Kidney epithelial cell (primary cell): ENCODE data around the gene TPMT. TPM values are rescaled to one million over a fixed set of nuclear protein-coding genes. Genes with fewer than 3 reads are reported as not detected.
"Not testable (repeated sequence)": the region's sequence is repeated elsewhere in the genome, so short reads cannot be mapped to it uniquely, and the experiment has no call there.

Source experiments
- DNase-seq: peaks from one replicate; pipeline ENCODE4 v3.0.0-alpha.2; 2010; ENCODE audit warnings: low read depth
- H3K27me3 ChIP-seq: 2 replicates; pipeline ENCODE4 v1.6.0; 2011; ENCODE audit warnings: low read length; ENCODE audit not compliant: control insufficient read depth, insufficient read depth
- H3K36me3 ChIP-seq: 2 replicates; pipeline ENCODE4 v1.5.1; 2011; ENCODE audit warnings: low read length; ENCODE audit not compliant: control insufficient read depth, insufficient read depth
- H3K4me3 ChIP-seq: 2 replicates; pipeline ENCODE4 v1.5.1; 2011; ENCODE audit warnings: low read depth, mild to moderate bottlenecking, control low read depth, low read length
- total RNA-seq: library from RNA; depleted of rRNA; stranded (reverse); fragments of >200 nt; gene quantifications from 2 replicates; pipeline ENCODE4 v1.2.3, GENCODE V29; 2015
- TF ChIP-seq, protein P1 (sequence below): IDR thresholded peaks from 2 replicates; pipeline ENCODE4 v1.5.1; 2011; ENCODE audit warnings: mild to moderate bottlenecking, moderate library complexity, low read length, control low read depth, inconsistent platforms; ENCODE audit not compliant: insufficient read depth, poor library complexity, severe bottlenecking

TPMT gene
- total RNA-seq, 1 donor from 2014 or later, result 14.9 TPM

DNA sequence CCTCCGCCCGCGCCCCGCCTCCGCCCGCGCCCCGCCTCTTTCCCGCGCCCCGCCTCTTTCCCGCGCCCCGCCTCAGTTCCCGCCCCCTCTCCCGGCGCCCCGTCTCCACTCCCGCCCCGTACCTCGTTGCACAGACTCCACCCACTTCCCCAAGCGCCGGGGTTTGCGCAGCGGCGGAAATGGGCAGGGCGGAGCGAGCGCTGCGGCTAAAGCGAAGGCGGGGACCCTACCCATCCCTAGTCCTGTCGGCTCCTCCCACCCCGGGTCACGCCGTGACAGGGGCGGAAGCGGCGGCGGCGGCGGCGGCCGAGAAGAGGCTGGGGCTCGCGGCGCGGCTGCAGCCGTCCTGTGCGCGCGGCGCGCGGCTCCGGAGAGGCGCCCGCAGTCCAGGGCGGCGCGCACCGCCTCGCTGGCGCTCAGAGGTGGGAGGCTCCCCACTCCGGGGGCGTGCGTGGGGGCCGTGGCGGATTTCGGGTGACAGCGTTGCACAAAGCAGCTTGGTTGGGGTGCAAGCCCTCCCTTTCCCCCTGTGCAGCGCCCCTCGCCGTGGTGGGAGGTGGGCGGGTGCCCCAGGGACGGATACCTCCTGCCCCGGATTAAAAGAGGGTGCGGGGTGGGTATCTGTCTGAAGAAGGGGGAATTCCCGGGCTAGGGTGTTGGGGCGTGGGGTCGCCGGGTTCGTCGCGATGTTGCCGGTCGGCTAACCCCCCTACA, 430 bp upstream of the TPMT start, which contains the start of gene KDM1B:
TSS of gene KDM1B (plus strand) at position 273 of the 714 bp plus-strand sequence. CDS start 4,474 bp downstream, outside the sequence.
- TF ChIP-seq, protein P1, sequence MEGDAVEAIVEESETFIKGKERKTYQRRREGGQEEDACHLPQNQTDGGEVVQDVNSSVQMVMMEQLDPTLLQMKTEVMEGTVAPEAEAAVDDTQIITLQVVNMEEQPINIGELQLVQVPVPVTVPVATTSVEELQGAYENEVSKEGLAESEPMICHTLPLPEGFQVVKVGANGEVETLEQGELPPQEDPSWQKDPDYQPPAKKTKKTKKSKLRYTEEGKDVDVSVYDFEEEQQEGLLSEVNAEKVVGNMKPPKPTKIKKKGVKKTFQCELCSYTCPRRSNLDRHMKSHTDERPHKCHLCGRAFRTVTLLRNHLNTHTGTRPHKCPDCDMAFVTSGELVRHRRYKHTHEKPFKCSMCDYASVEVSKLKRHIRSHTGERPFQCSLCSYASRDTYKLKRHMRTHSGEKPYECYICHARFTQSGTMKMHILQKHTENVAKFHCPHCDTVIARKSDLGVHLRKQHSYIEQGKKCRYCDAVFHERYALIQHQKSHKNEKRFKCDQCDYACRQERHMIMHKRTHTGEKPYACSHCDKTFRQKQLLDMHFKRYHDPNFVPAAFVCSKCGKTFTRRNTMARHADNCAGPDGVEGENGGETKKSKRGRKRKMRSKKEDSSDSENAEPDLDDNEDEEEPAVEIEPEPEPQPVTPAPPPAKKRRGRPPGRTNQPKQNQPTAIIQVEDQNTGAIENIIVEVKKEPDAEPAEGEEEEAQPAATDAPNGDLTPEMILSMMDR, result no peak
- DNase-seq, result peak; percentile 77

DNA sequence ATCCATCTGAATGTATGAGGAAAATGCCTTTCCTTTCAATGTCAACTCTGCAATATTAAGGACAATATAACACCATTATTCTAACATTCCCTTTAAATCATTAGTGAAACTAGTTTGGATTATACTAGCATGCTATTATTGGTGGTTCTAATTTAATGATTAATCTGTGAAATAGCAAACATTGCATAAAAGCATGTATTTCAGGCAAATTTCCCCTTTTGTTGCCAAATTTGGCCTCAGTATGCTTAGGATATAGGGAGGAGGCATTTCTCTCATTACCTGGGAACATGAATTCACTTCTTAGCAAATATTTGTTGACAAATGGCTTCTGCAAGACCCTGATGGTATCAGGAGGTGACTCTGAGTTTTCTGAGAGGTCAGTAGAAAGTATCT, 1.6 kb downstream of the TPMT start:
- Histone ChIP-seq H3K36me3 (no peaks in the 10 kb centered on the region), H3K27me3 (no peaks in the 10 kb centered on the region), H3K4me3 (no peak overlapping the region)
- TF ChIP-seq, protein P1, result no peak
- DNase-seq, result no peak

More for the DNA sequence above, 430 bp upstream of the TPMT start, which contains the start of gene KDM1B:
- Histone ChIP-seq H3K4me3 (peak within 1 kb of the TSS; percentile 86), H3K36me3 (no peaks in the 10 kb centered on the region), H3K27me3 (no peaks in the 10 kb centered on the region)

DNA sequence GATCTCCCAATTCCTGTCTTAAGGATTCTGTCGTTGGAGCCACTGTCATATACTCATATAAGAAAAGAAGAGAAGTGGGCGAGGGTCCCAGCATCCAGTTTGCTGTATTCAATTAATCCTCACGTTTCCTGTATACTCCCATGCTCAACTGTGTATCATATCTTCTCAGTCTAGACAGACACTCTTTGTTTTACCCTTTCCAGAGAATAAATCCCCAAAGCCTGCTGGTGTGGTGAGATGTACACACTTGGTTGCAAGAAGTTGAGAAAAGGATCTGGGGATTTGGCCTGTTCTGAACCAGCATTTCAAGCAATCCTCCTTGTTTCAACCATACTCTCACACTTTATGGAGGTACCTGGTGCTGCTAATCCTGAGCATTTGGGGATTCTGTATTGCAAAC, 3.1 kb downstream of the TPMT start:
- no peaks in the 10 kb centered on the region for H3K36me3 ChIP-seq
- H3K4me3 ChIP-seq, result no peak overlapping the region
- TF ChIP-seq, protein P1, result no peak
- DNase-seq, result no peak
- H3K27me3 ChIP-seq, result no peaks in the 10 kb centered on the region

DNA sequence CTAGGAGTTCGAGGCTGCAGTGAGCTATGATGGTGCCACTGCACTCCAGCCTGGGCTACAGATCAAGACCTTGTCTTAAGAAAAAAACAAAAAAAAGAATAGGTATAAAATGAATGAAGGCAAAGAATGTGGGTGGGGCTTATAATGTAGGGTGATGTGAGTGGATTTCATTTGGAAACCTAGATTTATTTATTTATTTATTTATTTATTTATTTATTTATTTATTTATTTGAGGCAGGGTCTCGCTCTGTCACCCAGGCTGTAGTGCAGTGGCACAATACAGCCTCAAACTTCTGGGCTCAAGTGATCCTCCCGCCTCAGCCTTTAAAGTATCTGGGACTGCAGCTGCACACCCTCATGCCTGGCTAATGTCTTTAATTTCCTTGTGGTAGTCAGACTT, 3.5 kb downstream of the TPMT start:
- not testable (repeated sequence) for DNase-seq

DNA sequence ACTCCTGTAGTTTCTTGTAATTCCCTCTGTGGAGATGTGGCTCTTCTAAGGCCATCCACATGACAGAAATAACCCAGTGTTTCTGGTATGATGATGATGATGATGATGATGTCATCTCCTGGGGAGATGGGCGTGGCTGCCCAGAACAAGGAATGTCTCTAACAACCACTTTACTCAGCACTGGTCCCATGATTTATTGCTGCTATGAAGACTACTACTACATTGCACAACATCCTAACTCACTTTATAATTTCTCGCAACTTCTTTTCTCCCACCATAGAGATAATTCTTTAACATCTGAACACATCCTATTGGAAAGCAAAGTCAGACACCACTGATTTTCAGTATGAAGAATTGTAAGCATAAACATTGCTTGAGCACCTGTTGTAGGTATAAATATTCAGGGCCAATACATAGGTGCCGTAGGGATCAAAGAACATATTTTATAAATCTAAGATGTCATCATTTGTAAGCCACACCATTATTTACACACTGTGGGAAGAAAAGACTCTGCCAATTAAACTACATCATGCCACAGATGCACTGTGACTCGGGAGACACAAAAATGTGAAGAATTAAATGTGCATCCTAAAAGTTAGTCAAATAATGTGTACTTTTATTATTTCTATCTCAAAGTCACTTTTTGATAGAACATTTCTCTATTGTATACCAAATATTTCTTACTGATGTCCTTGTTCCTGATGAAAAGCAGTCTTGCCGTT, 6.4 kb downstream of the TPMT start:
- H3K4me3 ChIP-seq, result no peak overlapping the region
- peak; percentile 65 for DNase-seq
- no peaks in the 10 kb centered on the region for H3K36me3 ChIP-seq
- H3K27me3 ChIP-seq, result no peaks in the 10 kb centered on the region
- TF ChIP-seq, protein P1, result no peak

More for the DNA sequence above, 3.5 kb downstream of the TPMT start:
- not testable (repeated sequence) for H3K4me3 ChIP-seq, H3K36me3 ChIP-seq, H3K27me3 ChIP-seq

DNA sequence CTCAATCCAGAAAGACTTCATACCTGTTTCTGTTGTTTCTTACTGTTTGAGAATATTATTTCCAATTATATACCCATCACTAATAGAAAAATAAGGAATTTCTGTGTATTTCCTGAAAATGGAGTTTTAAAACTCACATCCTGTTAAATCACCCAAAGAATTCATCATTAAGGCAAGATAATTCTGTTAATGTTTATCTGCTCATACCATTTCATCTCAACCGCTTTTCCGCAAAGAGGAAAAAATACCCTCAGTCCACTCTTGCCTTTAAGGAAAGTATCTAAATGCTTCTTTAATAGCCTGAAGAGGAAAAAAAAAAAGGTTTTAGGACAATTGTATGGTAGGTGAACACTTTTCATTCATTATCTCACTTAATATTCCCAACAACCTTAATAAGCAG, 7.3 kb downstream of the TPMT start:
- DNase-seq, result no peak
- H3K27me3 ChIP-seq, result no peaks in the 10 kb centered on the region
- peaks cover 1% of the 10 kb centered on the region for H3K36me3 ChIP-seq
- no peak overlapping the region for H3K4me3 ChIP-seq
- TF ChIP-seq, protein P1, result no peak
